CD4-positive, alpha-beta T cell treated with Interleukin-2 at 100 ng/mL for 4 hours (primary cell): ENCODE measurements around the gene GPR146.

Source experiments
- DNase-seq: peaks from one replicate; pipeline ENCODE4 v3.0.0-alpha.2; 2020; ENCODE audit warnings: low spot score

GPR146 gene

DNA sequence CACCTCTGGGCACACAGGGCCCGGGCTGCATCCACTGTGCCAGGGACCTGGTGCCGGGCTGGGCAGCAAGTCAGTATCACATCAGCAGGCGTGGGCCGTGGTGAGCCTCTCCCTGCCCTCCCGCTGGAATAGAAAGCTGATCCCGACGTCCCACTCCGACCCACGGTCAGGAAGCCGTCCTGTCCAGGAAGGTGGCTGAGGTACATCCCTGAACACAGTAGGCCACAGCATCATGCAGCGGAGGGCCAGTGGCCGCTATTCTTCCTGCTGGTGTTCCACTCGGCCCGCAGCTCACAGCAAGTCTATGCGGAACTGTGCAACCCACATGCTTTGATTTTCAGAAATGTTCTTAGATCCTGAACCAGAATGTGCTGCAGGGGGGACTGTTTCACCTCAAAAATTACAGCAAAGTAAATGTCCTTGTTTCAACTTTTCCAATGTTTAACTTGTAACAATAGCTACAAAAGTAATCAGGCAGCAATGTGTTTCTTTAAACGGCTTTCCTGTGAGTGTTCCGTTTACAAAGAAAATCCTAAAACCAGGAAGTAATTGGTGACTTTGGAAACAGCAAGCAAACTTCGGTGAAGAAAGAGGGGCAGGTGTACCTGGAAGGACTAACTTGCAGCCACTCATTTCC is 676 bp upstream of the GPR146 start:
- DNase-seq = no peak

DNA sequence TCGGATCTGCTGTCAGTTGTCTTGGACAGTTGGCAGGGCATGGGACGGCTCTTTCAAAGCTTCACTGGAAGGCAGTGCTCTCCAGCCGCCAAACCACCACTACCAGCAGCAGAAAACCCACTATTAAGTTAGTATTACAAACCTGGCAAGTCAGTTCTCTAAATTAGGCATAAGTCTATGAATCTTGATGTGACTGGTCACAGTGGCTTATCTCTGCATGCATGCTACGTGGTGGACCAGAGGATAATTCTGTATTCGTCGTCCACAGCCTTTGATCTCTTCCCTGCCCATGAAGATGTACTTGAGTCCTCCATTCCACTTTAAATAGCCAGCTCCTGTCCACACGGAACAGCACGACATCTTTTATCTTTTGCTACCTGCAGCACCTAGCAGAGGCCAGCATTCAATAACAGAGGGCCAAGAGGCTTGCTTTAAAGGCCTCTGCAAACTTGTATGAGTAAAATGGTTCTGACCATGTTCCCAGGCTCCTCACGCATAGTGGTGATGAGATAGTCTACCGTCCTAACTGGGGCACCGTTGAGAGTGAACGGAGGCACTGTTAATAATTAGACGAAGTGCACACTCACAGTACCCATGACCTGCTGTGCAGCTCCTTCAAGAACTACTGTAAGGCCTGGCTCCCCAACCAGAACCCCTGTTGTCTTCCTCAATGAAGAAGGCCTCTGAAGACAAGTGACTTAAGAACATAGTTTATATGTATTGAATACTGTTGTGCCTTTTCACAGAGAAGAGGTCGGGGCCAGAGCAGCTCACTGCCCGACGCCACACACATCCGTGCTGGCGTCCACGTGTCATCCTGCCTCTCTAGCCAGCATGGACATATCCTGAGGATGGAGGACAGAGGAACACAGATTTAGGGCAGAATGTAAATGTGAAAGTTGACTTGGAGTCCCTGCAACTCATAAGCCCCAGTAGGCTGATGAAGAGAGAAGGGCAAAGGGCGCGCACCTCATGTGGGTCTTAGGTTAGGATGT is 1.0 kb downstream of the GPR146 start:
- no peak for DNase-seq

DNA sequence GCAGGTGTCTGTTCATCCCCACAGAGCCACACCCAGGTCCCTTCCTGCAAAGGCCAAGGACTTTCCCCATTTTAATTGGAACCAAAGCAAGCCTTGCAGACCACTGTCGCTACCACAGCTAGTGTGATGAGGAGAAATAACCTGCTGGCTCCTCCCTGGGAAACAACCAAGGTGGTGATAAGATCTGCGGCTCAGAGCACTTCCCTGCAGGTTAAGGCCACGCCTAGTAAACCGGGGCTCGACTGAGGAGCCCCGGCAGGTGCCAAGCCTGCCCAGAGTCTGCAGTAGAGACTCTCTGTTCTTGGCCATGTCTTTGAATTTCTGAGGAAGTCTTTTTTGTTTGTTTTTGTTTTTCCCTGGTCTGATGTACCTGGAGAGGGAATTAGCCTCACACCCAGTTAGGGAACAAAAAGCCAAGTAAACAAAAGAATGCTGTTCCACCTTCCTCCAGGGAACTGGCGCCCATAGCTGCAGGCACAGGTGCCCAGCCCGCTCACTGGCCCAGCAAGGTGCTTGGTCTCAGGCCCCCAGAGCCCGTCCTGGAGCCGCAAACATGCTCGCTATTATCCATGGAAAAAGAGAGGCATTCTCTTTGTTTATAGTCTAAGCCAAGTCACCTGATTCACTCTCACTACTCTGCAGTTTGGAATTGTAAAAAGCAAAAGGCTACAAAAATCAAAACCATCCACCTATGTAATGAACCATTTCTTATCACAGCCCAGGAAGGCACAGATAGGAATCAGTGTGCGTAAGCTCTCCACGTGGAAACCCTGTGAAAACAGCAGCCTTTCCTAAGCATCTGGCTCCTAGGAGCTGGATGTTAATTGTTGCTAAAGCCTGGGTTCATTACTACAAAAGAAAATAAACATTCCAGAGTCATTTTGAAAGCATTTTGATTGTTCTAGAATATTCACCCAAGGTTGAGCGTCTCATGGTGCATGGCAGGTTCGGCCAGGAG is 2.7 kb downstream of the GPR146 start:
- peak; percentile 71 for DNase-seq

DNA sequence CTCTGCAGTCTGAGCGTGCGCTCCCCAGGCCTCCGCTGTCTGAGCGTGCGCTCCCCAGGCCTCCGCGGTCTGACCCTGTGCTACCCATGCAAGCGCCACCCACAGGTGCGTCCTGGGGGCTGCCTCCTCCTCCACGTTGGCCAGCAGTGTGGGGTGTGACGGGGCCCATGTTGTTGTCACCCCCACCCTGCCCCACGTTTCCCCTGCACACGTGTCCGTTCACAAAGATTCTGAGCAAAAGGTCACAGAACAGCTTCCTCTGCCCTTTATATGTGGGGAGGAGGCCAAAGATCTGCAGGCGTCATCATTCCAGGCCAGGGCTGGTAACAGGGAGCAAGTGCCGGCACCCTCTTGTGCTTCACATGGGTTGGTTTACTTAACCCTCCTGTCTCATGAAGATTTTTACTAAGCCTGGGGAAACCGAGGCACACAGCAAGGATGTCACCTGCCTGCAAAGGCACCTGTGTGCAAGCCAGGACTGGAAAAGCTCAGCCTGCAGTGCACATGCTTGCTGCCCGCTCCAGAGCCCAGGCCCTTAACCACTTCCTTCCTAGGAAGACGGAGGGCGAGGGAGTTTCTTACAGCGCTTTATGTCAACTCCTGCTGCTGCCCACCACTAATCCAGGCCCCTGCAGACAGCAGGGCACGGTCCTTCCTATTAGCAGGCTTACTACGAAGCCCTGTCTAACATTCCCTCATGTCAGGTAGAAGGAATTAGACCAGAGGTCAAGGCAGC is 4.8 kb downstream of the GPR146 start:
- DNase-seq = no peak

DNA sequence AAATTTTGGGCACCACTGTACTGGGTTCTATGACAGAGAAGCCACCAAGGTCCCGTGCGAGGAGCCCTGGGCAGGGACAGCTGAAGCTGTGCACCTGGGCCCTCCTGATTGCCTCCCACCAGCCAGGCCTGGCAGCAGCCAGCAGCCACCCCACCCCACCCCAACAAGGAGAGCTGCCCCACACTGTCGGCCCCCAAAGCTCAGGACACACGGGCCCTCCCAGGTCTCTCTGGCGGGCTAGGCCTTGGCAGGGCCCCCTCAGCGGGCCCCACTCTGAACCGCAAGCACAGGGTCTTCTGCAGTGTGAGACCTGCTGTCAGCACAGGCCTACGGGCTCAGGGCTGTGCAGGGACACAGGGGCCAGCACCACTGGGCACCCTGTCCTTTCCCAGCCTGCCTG is 5.5 kb downstream of the GPR146 start:
- DNase-seq = no peak

DNA sequence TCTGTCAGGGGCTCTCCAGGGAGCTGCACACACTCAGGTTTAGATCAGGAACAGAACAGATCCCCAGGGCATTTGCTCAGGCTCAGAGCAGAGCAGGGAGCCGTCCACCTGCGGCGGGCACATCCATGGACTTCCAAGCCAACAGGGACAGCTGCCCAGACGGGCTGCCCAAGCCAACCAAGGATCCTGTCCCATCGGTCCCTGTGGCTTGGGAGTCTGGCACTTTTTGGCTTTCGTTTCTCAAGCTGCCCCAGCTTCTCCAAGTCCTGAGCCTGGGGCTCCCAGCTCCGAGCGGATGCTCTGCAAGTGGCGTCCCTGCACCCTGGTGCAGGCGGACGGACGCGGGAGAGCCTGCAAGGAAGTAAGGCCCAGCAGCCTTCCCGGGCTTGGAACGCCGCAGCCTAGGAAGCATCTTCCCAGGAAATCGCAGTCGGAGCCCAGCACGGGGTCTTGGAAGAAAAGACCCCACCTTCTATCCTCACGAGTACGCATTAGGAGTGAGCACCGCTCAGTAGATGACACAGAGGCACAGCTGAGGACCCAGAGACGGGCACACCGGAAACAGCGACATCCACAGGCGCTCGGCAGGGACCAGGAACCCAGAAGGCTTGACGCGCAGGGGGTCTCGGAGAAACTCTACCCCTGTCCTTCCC is 6.0 kb downstream of the GPR146 start:
- DNase-seq = no peak

DNA sequence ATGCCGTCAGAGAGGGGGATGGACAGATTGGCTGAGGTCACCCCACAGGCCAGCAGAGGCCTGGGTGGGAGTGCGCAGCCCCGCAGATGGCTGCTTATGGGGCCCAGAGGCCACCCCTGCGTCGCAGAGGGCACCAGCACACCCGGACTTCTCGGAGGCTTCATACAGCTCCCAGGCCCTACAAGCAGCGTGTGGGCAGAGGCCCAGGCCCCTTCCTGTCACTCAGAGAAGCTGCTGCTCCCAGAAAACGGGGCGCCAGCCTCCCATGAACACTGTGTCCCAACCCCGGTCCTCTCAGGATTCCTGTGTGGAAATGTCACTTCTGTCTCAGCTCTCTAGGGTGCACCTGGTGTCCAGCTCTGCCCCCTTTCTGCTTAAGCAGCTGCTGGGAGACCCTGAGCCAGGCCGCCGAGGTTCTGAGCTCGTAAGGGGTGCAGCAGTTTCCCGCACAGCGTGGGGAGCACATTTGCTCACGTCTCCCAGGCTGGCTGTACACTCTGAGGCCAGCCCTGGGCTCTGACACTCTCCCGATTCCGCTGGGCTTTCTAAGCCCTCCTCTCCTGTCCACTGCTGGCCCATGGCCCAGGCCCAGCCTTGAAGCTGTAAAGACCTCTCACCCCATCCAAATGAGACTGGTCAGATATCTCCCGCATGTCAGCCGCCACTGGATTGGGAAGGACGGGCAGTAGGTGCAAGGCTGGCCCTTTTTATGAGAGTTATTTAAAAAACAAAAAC is 6.8 kb downstream of the GPR146 start:
- DNase-seq = no peak

DNA sequence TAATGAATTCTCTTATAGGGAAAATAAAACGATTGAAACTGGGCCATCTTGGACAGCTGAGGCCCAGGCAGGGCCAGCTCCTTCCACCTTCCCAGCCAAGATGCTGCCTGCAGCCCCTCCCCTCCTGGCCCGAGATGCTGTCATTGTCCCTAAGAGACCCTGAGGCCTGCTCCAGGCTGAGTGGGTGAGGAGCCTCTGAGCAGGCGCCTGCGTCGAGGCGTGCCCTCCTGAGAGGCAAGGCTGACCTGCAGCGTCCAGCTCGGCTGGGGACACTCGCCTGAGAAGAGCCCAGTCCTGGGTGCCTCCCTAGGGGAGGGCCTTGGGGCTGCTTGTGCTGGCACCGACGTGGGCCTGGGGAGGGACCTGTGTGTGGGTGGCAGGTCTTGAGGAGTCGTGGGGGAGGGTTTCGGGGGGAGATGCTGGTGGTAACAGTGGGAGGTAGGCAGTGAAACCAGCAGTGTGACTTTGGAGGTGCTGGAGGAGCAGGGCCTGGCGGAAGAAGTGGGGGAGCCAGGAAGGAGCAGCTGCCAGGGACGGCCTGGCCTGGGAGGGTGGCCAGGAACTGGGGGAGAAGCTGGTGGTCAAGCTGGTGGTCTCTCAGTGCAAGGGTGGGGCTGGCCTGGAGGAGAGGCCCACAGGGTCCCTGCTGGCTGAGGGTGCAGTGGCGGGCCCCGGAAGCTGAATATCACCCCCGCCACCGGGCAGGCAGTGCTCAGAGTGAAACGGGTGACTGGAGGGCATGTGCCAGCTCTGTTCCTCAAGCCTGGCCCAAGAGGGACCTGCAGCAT is 7.9 kb downstream of the GPR146 start:
- no peak for DNase-seq

DNA sequence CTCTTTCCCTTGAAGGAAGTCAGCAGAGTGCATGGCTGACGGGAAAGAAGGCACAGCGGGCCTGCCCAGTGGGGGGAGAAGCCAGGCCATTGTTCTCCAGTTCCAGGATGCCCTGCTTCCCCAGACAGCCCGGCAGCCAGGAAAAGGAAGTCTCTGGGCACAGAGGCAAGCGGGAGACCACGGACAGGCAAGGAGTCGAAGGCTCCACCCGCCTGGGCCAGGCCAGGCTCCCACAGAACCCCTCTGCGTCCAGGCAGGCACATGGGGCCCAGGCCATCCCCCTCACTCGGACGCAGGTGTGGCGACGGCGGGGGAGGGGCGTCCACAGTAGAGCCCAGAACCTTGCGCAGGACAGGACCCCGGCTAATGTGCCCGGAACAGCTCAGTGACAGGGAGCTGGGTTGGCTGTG is 8.7 kb downstream of the GPR146 start:
- no peak for DNase-seq

DNA sequence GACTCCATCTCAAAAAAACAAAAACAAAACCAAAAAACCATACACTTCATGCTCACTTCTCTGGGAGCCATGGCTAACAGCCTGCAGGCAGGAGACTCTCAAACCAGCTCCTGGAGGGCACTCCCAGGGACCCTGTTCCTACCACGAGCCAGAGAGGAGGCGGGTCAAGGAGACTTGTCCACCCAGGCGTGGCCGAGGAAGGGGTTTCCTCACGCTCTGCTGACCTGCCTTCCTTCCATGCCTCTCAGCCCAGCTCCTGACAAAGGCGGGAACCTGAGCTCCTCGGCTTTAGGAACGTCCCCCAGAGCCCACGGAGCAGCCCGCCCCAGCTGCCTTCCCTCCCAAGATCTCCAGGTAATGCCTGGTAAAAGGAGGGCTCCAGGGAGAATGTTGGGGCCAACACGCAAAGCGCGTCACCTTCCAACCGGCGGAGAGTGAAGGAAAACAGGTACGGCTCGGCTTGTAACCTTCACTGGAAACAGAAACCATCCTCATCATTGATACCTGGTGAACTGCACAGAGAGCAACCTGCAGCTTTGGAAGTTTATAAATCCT is 9.5 kb downstream of the GPR146 start:
- no peak for DNase-seq

DNA sequence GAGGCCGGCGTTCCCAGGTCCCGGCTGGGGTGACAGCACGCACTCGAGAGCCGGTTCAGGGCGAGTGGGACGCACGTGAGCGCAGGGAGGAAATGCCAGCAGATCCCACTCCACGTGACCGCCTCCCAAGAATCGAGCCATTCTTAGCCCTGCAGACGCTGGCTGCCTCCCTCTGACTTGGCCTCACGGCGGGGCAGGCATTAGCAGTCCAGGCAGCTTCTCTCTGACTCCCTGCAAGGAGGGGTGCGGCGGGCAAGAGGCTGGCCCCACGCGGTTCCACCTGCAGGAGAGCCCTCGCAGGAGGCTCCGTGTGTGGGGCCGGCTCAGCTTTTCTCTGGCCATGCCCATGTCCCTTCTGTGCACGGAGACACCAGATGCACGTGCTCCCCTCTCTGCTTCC is 10.1 kb downstream of the GPR146 start:
- DNase-seq = no peak

DNA sequence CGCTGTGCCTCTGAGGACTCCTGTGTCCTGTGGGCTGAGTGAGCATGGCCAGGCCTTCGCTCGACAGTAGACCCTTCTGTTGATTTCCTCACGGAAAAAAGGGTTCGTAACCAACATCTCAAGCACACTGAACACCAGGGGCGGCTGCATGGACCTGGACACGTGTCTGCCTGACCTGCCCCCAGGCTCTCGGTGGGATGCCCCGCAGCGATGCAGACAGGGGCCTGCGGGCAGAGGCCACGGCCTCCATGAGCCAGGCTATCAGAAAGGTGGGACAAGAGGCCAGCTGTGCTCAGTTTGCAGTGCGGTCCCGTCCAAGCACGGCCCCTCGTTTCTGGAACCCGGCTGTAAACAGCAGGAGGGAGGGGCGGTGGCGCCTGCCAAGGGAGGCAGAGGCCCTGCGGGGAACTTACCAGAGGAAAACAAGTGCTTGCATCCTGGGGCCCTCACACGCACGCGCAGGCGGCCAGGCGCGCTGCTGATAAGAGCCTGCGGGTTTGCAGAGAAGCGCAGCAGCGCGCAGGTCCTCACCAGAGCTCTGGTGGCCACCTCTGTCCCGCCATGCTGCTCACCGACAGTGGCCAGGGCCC is 10.6 kb downstream of the GPR146 start:
- peak; percentile 45 for DNase-seq

DNA sequence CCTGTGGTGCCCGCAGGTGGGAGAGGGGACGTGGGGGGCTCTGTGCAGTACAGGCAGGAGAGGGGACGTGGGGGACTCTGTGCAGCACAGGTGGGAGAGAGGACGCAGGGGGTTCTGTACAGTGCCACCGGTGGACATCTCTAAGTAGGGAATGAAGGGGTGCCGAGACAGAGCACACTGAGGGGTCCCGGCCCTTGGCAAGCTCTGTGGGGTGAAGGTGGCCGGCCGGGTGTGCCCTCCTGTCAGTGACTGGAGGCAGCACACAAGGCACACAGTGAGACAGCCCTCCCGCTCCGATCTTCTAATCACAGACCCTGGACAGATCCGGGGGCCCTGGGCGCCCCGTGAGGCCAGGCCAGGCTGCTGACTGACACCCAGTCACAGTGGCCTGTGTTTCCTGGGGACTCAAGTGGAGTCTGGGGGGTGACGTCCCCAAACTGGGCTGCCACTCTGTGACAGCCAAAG is 11.2 kb downstream of the GPR146 start:
- no peak for DNase-seq

DNA sequence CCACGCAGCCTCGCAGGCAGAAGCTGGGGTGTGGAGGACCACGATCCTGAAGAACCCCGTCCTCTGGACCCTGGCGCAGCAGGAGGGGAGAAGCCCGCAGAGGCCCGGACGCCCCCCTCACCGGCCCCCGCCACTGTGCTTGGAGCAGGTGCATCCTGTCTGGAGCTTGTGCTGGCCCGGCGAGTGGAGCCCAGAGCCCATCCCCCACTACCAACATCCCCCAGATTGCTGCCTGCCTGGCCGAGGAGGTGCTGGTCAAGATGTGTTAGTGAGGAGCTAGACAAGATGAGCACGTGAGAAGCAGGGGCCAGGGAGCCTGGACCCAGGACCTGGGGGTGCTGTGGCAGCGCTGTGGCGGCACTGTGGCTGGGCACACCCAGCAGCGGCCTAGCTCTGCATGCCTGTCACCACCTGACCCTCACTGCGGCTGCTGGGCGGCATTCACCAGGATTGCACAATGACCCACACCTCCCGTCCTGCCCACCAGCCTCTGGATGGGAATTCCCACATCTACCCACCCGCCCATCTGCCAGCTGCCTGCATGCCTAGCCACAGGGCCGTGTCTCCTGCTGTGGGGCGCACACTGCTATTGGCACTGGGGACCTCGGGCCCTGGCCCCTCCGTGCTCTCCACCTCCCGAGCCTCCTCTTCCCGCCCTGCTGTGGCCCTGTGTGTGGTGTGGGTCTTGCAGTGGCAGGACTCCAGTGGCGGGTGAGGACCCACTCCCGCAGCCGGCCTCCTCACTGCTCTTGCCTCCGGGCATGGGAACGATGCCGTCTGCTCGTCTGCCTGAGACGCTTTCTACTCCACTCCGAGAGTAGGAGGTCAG is 11.8 kb downstream of the GPR146 start:
- DNase-seq = no peak

DNA sequence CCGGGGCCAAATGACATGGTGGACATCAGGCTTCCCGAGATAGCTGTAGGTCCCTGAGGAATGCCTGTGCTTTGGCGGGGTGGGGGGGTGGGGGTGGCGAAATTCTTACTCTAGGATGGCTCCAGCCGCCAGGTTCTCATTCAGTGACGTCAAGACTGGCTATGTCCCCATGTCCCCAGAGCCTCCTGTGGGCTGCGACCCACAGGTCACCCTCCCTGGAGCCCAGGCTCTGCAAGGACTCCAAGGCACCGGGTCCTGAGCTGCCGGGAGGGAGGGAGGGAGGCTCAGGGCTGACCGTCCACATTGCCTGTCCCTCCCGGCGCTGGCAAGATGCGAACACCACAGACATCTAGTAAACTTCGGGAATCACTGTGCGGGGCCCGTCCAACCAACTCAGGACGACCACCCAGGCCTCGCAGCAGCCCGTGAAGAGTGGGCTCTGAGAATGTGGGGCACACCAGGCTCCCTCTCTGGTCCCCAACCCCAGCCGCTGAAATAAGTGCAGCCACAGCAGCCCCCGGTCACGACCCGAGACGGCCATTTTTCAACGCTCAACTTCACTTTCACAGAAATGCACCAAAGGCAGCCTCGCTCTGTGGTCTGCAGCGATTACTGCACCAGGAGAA is 12.6 kb downstream of the GPR146 start:
- DNase-seq = no peak

DNA sequence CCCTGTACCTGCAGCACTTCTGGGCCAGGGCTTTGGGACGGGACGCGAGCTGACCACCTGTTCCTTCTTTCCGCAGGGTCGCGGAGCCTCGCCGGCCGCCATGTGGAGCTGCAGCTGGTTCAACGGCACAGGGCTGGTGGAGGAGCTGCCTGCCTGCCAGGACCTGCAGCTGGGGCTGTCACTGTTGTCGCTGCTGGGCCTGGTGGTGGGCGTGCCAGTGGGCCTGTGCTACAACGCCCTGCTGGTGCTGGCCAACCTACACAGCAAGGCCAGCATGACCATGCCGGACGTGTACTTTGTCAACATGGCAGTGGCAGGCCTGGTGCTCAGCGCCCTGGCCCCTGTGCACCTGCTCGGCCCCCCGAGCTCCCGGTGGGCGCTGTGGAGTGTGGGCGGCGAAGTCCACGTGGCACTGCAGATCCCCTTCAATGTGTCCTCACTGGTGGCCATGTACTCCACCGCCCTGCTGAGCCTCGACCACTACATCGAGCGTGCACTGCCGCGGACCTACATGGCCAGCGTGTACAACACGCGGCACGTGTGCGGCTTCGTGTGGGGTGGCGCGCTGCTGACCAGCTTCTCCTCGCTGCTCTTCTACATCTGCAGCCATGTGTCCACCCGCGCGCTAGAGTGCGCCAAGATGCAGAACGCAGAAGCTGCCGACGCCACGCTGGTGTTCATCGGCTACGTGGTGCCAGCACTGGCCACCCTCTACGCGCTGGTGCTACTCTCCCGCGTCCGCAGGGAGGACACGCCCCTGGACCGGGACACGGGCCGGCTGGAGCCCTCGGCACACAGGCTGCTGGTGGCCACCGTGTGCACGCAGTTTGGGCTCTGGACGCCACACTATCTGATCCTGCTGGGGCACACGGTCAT is 13.3 kb downstream of the GPR146 start:
- DNase-seq = no peak
